Vagina (tissue), 2 donors: ENCODE data around the gene ABLIM2.

ENCODE experiments used
- POLR2A ChIP-seq, 2 donors: fragments of 450-650 bp; IDR thresholded peaks; one replicate each; pipeline ENCODE4 v1.6.1; 2017; ENCODE audit warnings: antibody characterized with exemption in 2 of 2, mild to moderate bottlenecking in 2 of 2, moderate library complexity in 2 of 2
- TF ChIP-seq, protein P1 (sequence below), 3 experiments: fragments of 450-650 bp in 2 of 3; fragments of 200-600 bp in 1 of 3; sonication (generic) in 1 of 3; IDR thresholded peaks; one replicate each; pipeline ENCODE4 v1.5.1; 2017 to 2019; ENCODE audit warnings: antibody characterized with exemption in 3 of 3, mild to moderate bottlenecking in 2 of 3, moderate library complexity in 2 of 3

- TF ChIP-seq, protein P1, sequence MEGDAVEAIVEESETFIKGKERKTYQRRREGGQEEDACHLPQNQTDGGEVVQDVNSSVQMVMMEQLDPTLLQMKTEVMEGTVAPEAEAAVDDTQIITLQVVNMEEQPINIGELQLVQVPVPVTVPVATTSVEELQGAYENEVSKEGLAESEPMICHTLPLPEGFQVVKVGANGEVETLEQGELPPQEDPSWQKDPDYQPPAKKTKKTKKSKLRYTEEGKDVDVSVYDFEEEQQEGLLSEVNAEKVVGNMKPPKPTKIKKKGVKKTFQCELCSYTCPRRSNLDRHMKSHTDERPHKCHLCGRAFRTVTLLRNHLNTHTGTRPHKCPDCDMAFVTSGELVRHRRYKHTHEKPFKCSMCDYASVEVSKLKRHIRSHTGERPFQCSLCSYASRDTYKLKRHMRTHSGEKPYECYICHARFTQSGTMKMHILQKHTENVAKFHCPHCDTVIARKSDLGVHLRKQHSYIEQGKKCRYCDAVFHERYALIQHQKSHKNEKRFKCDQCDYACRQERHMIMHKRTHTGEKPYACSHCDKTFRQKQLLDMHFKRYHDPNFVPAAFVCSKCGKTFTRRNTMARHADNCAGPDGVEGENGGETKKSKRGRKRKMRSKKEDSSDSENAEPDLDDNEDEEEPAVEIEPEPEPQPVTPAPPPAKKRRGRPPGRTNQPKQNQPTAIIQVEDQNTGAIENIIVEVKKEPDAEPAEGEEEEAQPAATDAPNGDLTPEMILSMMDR (IDR thresholded peaks at IDR 0.05): no peak
- no peak for TF ChIP-seq POLR2A (IDR thresholded peaks at IDR 0.05)
Observed at GRCh38 chr4:8182294-8182693, 23.7 kb upstream of the ABLIM2 start.
